IMR-90 (cell line): ENCODE data around the gene ATM. TPM values are rescaled to one million over a fixed set of nuclear protein-coding genes. Genes with fewer than 3 reads are reported as not detected.
A peak's percentile ranks its signal among the peaks of the same experiment; 100 is the strongest.

Experiments
- ATAC-seq: fragments of 200-7000 bp; cut with Tn5 transposase; 2 replicates; pipeline ENCODE4 v1.9.1; 2020; ENCODE audit warnings: low read depth, mild to moderate bottlenecking, moderate library complexity
- BruUV-seq: library from RNA; stranded (reverse); fragments of 400-500 nt; replicated peaks from 2 replicates; lab custom pipeline; 2021; lab: Mats Ljungman, UMichigan
- CTCF ChIA-PET: fragments of 300-600 bp; formaldehyde crosslinking; extraction: SDS; loops from one replicate; lab custom pipeline; 2021; ENCODE audit warnings: antibody characterized with exemption; lab: Yijun Ruan, JAX
- POLR2A ChIA-PET: fragments of 300-600 bp; sonication (Branson Sonifier 250); formaldehyde crosslinking; loops from one replicate; lab custom pipeline; 2022; ENCODE audit warnings: antibody characterized with exemption; ENCODE audit not compliant: unreplicated experiment; lab: Charles Lee
- DNase-seq: peaks from one replicate; pipeline ENCODE4 v3.0.0; 2013
- H2AFZ ChIP-seq: replicated peaks from 2 replicates; pipeline ENCODE3; 2013; ENCODE audit warnings: low read length, mild to moderate bottlenecking; ENCODE audit not compliant: poor library complexity
- H2AK5ac ChIP-seq: 2 replicates; pipeline ENCODE4 v1.6.1; 2013; ENCODE audit warnings: low read depth, low read length, inconsistent platforms
- H2AK9ac ChIP-seq: replicated peaks from 2 replicates; pipeline ENCODE3; 2013; ENCODE audit warnings: mild to moderate bottlenecking, low read depth, low read length, moderate library complexity; ENCODE audit not compliant: poor library complexity
- H2BK120ac ChIP-seq: 2 replicates; pipeline ENCODE4 v1.6.1; 2013; ENCODE audit warnings: low read depth, low read length, inconsistent platforms
- H2BK15ac ChIP-seq: 3 replicates; pipeline ENCODE4 v1.6.1; 2013; ENCODE audit warnings: low read depth, low read length, inconsistent platforms
- H2BK20ac ChIP-seq: 2 replicates; pipeline ENCODE4 v1.6.1; 2013; ENCODE audit warnings: low read depth, mild to moderate bottlenecking, inconsistent platforms, low read length, moderate library complexity
- H2BK5ac ChIP-seq: 2 replicates; pipeline ENCODE4 v1.6.1; 2013; ENCODE audit warnings: mild to moderate bottlenecking, low read depth, low read length, inconsistent platforms; ENCODE audit not compliant: poor library complexity, severe bottlenecking
- H3K14ac ChIP-seq: replicated peaks from 2 replicates; pipeline ENCODE4 v1.6.1; 2013; ENCODE audit warnings: low read depth, low read length, inconsistent platforms
- H3K18ac ChIP-seq: 2 replicates; pipeline ENCODE4 v1.6.1; 2013; ENCODE audit warnings: low read depth, low read length, control low read depth
- H3K23ac ChIP-seq: 2 replicates; pipeline ENCODE4 v1.6.1; 2013; ENCODE audit warnings: low read depth, low read length, inconsistent platforms
- H3K27ac ChIP-seq: 2 replicates; pipeline ENCODE4 v1.5.1; 2013; ENCODE audit warnings: mild to moderate bottlenecking, control low read depth, low read length; ENCODE audit not compliant: insufficient read depth
- H3K27me3 ChIP-seq: 2 replicates; pipeline ENCODE4 v1.6.1; 2013; ENCODE audit warnings: low read length; ENCODE audit not compliant: control insufficient read depth, insufficient read depth
- H3K36me3 ChIP-seq: 2 replicates; pipeline ENCODE4 v1.6.1; 2013; ENCODE audit warnings: low read length, mixed read lengths; ENCODE audit not compliant: control insufficient read depth, insufficient read depth
- H3K4ac ChIP-seq: 2 replicates; pipeline ENCODE4 v1.6.1; 2013; ENCODE audit warnings: low read depth, low read length, inconsistent platforms
- H3K4me1 ChIP-seq: 2 replicates; pipeline ENCODE4 v1.6.1; 2013; ENCODE audit warnings: low read length, mixed read lengths; ENCODE audit not compliant: control insufficient read depth, insufficient read depth
- H3K4me2 ChIP-seq: 2 replicates; pipeline ENCODE4 v1.6.1; 2013; ENCODE audit warnings: low read depth, mild to moderate bottlenecking, control low read depth, low read length, moderate library complexity
- H3K4me3 ChIP-seq: 2 replicates; pipeline ENCODE4 v1.5.1; 2013; ENCODE audit warnings: low read depth, mild to moderate bottlenecking, control low read depth, low read length, moderate library complexity; ENCODE audit not compliant: insufficient read depth
- H3K56ac ChIP-seq: 2 replicates; pipeline ENCODE4 v1.6.1; 2013; ENCODE audit warnings: low read length, inconsistent platforms; ENCODE audit not compliant: insufficient read depth; ENCODE audit errors: extremely low read depth
- H3K79me1 ChIP-seq, 2 experiments: 2 replicates each; pipeline ENCODE4 v1.6.1; 2013; ENCODE audit warnings: low read length in 2 of 2, inconsistent platforms in 1 of 2, low read depth in 1 of 2
- H3K9ac ChIP-seq: 2 replicates; pipeline ENCODE4 v1.6.1; 2013; ENCODE audit warnings: low read depth, low read length, control low read depth
- H3K9me1 ChIP-seq: 2 replicates; pipeline ENCODE4 v1.6.1; 2013; ENCODE audit warnings: low read length, inconsistent platforms; ENCODE audit not compliant: insufficient read depth
- H3K9me3 ChIP-seq: 2 replicates; pipeline ENCODE4 v1.6.1; 2013; ENCODE audit warnings: low read length; ENCODE audit not compliant: control insufficient read depth, insufficient read depth
- H4K20me1 ChIP-seq: 2 replicates; pipeline ENCODE4 v1.6.1; 2013; ENCODE audit warnings: low read length, inconsistent platforms; ENCODE audit not compliant: insufficient read depth
- H4K5ac ChIP-seq: 2 replicates; pipeline ENCODE4 v1.6.1; 2013; ENCODE audit warnings: mild to moderate bottlenecking, low read depth, low read length, control low read depth
- H4K8ac ChIP-seq, 2 experiments: 2 replicates each; pipeline ENCODE4 v1.6.1; 2013; ENCODE audit warnings: low read depth in 2 of 2, low read length in 2 of 2, control low read depth in 1 of 2, inconsistent platforms in 1 of 2
- H4K91ac ChIP-seq: 2 replicates; pipeline ENCODE4 v1.6.1; 2013; ENCODE audit warnings: low read depth, low read length, inconsistent platforms; ENCODE audit not compliant: insufficient read depth
- BHLHE40 ChIP-seq: fragments of 150-350 bp; IDR thresholded peaks from 2 replicates; pipeline ENCODE4 v1.6.1; 2016; ENCODE audit warnings: mild to moderate bottlenecking, low read depth, low read length
- CEBPB ChIP-seq: IDR thresholded peaks from 2 replicates; pipeline ENCODE4 v1.6.1; 2012; ENCODE audit warnings: low read depth, low read length, improper control_type of control experiment
- CHD1 ChIP-seq: IDR thresholded peaks from 2 replicates; pipeline ENCODE4 v1.6.1; 2012; ENCODE audit warnings: low read depth, low read length, improper control_type of control experiment
- CTCF ChIP-seq: conservative IDR thresholded peaks from 2 replicates; pipeline ENCODE4 v1.5.1; 2012; ENCODE audit warnings: mild to moderate bottlenecking, low read depth, low read length, improper control_type of control experiment
- ELK1 ChIP-seq: fragments of 150-350 bp; IDR thresholded peaks from 2 replicates; pipeline ENCODE4 v1.6.1; 2016; ENCODE audit warnings: low read depth, mild to moderate bottlenecking, low read length, moderate library complexity, borderline replicate concordance
- FOS ChIP-seq: fragments of 150-350 bp; IDR thresholded peaks from 2 replicates; pipeline ENCODE4 v1.6.1; 2016; ENCODE audit warnings: low read depth, low read length
- MAFK ChIP-seq: IDR thresholded peaks from 2 replicates; pipeline ENCODE4 v1.6.1; 2012; ENCODE audit warnings: low read depth, low read length, improper control_type of control experiment
- MAZ ChIP-seq: IDR thresholded peaks from 2 replicates; pipeline ENCODE4 v1.6.1; 2012; ENCODE audit warnings: low read depth, mild to moderate bottlenecking, low read length, improper control_type of control experiment, moderate library complexity, borderline replicate concordance
- MXI1 ChIP-seq: IDR thresholded peaks from 2 replicates; pipeline ENCODE4 v1.6.1; 2012; ENCODE audit warnings: low read depth, mild to moderate bottlenecking, low read length, moderate library complexity, borderline replicate concordance
- NFE2L2 ChIP-seq: fragments of 150-350 bp; IDR thresholded peaks from 2 replicates; pipeline ENCODE4 v1.6.1; 2016; ENCODE audit warnings: low read depth, mild to moderate bottlenecking, low read length
- POLR2A ChIP-seq: IDR thresholded peaks from 2 replicates; pipeline ENCODE4 v1.6.1; 2012; ENCODE audit warnings: mild to moderate bottlenecking, low read depth, low read length
- RAD21 ChIP-seq: IDR thresholded peaks from 2 replicates; pipeline ENCODE4 v1.6.1; 2012; ENCODE audit warnings: low read length, improper control_type of control experiment
- RCOR1 ChIP-seq: IDR thresholded peaks from 2 replicates; pipeline ENCODE4 v1.6.1; 2012; ENCODE audit warnings: mild to moderate bottlenecking, low read length, improper control_type of control experiment; ENCODE audit not compliant: insufficient replicate concordance
- RFX5 ChIP-seq: IDR thresholded peaks from 2 replicates; pipeline ENCODE4 v1.8.0; 2012; ENCODE audit warnings: low read depth, mild to moderate bottlenecking, low read length, moderate library complexity
- SMC3 ChIP-seq: fragments of 150-350 bp; IDR thresholded peaks from 2 replicates; pipeline ENCODE4 v1.6.1; 2016; ENCODE audit warnings: low read depth, mild to moderate bottlenecking, antibody characterized with exemption, low read length, moderate library complexity
- USF2 ChIP-seq: fragments of 150-350 bp; IDR thresholded peaks from 2 replicates; pipeline ENCODE4 v1.6.1; 2017; ENCODE audit warnings: mild to moderate bottlenecking, antibody characterized with exemption, low read length, low read depth
- WGBS, 2 experiments: methylation state at CpG; one replicate each; pipeline versions ENCODE4 v1.1.5 to v1.1.7; 2013; ENCODE audit warnings: missing lambda C conversion rate in 2 of 2; ENCODE audit not compliant: insufficient read length in 1 of 2; ENCODE audit errors: extremely low coverage in 2 of 2; 5-methylcytosine and 5-hydroxymethylcytosine counted together
- dilution Hi-C: fragments of 300-500 bp; cut with HindIII; formaldehyde crosslinking; loops from one replicate; pipeline ENCODE4 v1.14.3; 2018; ENCODE audit warnings: low sequenced_read_pairs; ENCODE audit not compliant: unreplicated experiment
- in situ Hi-C: fragments of 300-500 bp; cut with MboI; formaldehyde crosslinking; loops from 3 replicates; pipeline ENCODE4 v1.14.3; 2019; ENCODE audit warnings: low sequenced_read_pairs, inconsistent platforms, mixed read lengths
- intact Hi-C: fragments of 100-400 bp; cut with micrococcal nuclease; formaldehyde crosslinking; loops from 2 replicates; pipeline ENCODE4 v1.10.0; 2022
- polyA plus RNA-seq, 3 experiments: library from polyadenylated mRNA; depleted of rRNA; stranded (reverse); fragments of >200 nt; gene quantifications; 2 replicates each; pipeline ENCODE4 v1.2.3, GENCODE V29; 2012; ENCODE audit warnings: low replicate concordance in 1 of 3
- total RNA-seq: library from RNA; depleted of rRNA; stranded (reverse); fragments of >200 nt; gene quantifications from 2 replicates; pipeline ENCODE4 v1.2.3, GENCODE V29; 2012

ATM gene
- total and polyA plus RNA-seq, 2 of the 4 experiments (the other 2 are of a cell fraction): 18.1 to 30.6 TPM

- H2BK5ac ChIP-seq: no peak overlapping the region
- intact Hi-C loops (loop anchor here (5.0 kb wide), 1 partner anchor 99 kb away; the partner anchor contains the start of gene C11orf65), in situ Hi-C loops (no loop called here), dilution Hi-C loops (no loop called here)
- H2AK5ac ChIP-seq: no peak overlapping the region
- no peak overlapping the region for H3K56ac ChIP-seq
- TF ChIP-seq CTCF: no peak
- no peak for TF ChIP-seq MXI1
- no peak for TF ChIP-seq ELK1
- no peak for TF ChIP-seq SMC3
- no peak for TF ChIP-seq CEBPB
- TF ChIP-seq RCOR1: no peak
- TF ChIP-seq MAFK: no peak
- no peak for TF ChIP-seq CHD1
- no peak for TF ChIP-seq POLR2A
- no peak for TF ChIP-seq USF2
- TF ChIP-seq MAZ: no peak
- TF ChIP-seq RAD21: no peak
- no peak for TF ChIP-seq RFX5
- no peak for TF ChIP-seq FOS
- TF ChIP-seq NFE2L2: no peak
- TF ChIP-seq BHLHE40: no peak
- H3K4me1 ChIP-seq: peaks cover 7% of the 10 kb centered on the region
- H2BK120ac ChIP-seq: no peak overlapping the region
- H3K23ac ChIP-seq: no peak overlapping the region
- H3K79me1 ChIP-seq: no peaks in the 10 kb centered on the region
- H3K4me2 ChIP-seq: no peak overlapping the region
- no peaks in the 10 kb centered on the region for H3K27me3 ChIP-seq
- ATAC-seq (no peak), DNase-seq (peak; percentile 20)
- no peak overlapping the region for H4K5ac ChIP-seq
- ChIA-PET CTCF (interaction anchor here (0.6 kb wide), 2 partner anchors 69 to 291 kb away, joined by 3 to 4 read pairs; no protein-coding TSS in a partner anchor), POLR2A (no interaction called here)
- H3K18ac ChIP-seq: no peak overlapping the region
- no peak overlapping the region for H3K9ac ChIP-seq
- no peak overlapping the region for H4K91ac ChIP-seq
- H4K8ac ChIP-seq: no peak overlapping the region
- H3K36me3 ChIP-seq: peaks cover 8% of the 10 kb centered on the region
- H2BK20ac ChIP-seq: no peak overlapping the region
- H3K9me1 ChIP-seq: peaks cover 3% of the 10 kb centered on the region; the same call in 1 of the 2 replicates
- H2AFZ ChIP-seq: no peak overlapping the region
- no peak overlapping the region for H3K4me3 ChIP-seq
- H3K4ac ChIP-seq: no peak overlapping the region
- WGBS, 2 experiments: no CpG with 5 or more reads among the region's 1 CpG
- H3K27ac ChIP-seq: no peak overlapping the region
- no peak overlapping the region for H3K14ac ChIP-seq
- BruUV-seq: no TSS peak
- no peak overlapping the region for H2BK15ac ChIP-seq
- no peak overlapping the region for H2AK9ac ChIP-seq
- no peaks in the 10 kb centered on the region for H3K9me3 ChIP-seq
- H4K20me1 ChIP-seq: no peaks in the 10 kb centered on the region
Observed at GRCh38 chr11:108368134-108368533, 145.3 kb downstream of the ATM start.
